Stimulated activated CD4-positive, alpha-beta T cell treated with anti-CD3 and anti-CD28 coated beads, Interleukin-2, amount 100 ng/mL, for 24 hours (primary cell): ENCODE data around the gene EYS.

Source experiments
- DNase-seq, 2 donors: peaks; one replicate each; pipeline ENCODE4 v3.0.0-alpha.2; 2020

Gene EYS

DNA sequence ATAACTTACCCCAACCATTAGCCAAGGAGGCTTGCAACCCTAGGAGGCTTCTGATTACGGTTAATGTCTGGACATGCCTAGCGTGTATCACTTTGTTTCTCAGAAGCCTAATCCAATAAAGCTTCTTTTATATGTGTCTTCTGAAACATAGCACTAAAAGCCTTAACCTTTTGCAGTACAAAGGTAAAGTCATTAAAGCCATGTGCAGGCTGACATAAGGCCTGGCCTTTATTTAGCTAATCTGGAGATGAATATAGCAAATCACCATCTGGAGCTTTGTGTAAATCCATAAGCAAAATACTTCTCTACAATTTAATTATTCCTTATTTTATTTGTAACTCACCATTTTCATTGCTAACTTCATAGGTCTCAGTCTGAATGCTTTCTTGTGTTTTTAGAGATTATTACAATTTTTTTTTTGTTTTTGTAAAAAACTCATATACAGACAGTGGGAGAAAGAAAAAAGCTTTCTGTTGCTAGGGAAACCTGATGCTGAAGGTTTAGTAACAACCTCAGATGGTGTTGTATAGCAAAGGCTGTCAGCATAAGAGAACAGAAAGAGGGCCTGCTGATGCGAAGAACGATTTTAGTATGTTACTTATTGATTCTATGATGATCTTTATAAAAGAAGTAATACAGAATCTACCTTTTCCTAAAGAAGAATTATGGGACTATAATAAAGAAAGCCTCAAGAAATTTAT lies at the start of gene EYS:
Gene EYS, minus strand, starts transcription at position 101 of the 701 bp plus-strand sequence. CDS start 211,816 bp downstream, outside the sequence.
- DNase-seq = no peak

DNA sequence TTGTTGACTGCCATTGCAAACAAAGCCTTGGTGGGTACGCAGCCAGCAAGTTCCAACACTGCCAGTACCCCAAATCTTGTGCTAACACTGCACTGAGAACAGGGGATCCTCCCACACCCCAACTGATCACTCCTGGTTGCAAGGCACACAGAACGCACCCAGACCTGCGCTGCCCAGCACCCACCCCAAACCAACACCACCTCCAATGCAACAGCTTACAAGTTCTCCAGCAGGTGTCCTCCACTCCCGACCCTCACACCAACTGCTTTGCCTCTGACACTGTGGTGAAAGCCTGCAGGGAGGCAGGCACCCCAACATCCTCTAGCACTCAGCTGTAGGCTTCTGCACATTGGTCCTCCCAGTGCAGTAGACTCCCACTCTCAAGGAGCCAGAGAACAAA lies 39.3 kb upstream of the EYS start:
- no peak for DNase-seq

DNA sequence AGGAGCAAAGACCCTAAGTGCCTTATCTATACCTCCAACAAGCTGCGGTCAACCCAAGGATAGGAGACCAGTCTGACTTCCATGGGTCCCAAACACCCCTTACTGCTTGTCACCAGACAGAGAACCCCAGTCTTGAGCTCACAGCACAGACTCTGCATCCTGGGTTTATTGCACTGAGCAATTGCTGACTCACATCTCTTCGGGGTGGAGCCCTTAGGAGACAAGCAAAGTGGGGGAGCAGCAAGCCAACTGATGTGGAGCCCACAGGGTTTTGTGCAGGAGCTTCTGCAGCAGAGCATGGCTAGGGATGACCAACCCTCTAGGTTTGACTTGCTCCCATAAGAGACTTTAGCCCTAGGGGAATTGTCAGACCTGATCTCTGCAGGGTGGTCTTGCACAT lies 38.6 kb upstream of the EYS start:
- DNase-seq = no peak

DNA sequence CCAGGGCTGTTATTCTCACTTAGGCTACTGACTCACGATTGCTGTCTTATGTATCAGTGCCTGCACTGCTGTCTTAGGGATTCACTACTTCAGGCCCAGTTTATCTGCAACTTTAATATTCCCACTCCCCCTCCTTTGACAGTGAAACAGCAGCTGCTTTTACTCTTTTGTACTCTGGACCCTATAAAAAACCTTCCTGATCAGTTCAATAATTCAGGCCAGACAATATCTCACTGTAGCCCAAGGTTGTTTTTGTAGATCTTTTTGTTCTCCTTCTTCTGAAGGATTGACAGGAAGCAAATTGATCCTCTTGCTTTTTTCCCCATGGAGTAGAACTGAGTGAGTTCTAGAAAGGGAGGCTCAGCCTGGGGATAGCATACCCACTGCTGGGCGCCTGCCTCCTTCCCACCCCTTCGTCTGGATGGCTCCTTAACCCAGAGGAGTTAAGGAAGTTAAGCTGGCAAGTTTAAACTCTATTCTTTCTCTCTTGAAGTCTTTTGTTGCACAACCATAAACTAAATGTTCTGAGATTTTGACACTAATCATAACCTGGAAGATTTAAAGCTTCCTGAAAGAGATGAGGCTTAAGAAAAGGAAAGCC lies 22.0 kb upstream of the EYS start:
- DNase-seq = no peak

DNA sequence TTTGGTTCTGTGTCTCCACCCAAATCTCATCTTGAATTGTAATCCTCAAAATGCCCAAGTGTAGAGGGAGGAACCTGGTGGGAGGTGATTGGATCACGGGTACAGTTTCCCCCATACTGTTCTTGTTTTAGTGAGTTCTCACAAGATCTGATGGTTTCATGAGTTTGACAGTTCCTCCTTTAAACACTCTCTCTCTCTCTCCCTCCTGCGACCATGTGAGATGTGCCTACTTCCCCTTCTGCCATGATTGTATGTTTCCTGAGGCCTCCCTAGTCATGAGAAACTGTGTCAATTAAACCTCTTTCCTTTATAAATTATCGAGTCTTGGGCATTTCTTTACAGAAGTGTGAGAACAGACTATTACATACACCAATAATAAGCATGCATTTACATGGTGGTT lies 12.1 kb upstream of the EYS start:
- no peak for DNase-seq

DNA sequence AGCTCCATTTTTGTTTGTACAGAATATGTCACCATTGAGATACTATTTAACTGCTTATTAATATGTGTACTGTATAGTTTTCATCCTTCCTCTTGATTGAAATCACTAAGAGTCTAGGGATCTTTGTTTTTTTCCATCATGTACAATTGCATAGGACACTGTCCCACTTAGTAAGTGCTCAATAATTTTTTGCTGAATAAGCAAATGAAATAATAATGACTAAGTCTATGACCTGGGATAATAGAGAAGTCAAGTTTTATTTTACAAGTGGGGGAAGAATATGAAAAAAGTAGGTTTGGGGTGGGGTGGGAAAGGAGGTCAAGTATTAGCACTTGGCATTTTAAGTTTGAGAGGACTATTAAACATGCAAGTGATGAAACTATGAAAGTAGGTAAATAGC lies 4.5 kb upstream of the EYS start:
- DNase-seq = no peak

DNA sequence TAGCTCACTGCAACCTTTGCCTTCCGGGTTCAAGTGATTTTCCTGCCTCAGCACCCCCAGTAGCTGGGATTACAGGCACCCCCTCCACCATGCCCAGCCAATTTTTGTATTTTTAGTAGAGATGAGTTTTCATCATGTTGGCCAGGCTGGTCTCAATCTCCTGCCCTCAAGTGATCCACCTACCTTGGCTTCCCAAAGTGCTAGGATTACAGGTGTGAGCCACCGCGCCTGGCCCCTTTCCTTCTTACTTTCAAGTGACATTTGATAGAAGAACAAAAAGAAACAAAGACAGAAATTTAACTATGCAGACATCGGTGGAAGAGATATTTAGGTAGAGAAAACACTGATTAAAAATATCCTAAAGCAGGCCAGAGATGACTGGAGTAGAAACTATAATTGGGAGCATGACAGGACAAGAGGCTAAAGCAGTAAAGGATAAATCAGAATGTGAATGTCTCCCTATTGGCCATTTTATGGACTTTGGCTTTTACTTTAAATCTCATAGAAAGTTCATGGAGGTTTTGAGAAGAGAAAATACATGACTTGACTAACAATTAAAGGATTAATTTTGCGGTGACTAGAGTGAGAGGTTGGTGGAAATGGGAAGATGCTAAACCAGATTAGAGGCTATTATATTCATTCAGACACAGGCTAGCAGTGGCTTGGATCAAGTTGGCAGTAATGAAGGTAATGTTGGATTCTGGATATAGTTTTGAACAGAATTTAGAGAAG lies 2.2 kb upstream of the EYS start:
- no peak for DNase-seq

DNA sequence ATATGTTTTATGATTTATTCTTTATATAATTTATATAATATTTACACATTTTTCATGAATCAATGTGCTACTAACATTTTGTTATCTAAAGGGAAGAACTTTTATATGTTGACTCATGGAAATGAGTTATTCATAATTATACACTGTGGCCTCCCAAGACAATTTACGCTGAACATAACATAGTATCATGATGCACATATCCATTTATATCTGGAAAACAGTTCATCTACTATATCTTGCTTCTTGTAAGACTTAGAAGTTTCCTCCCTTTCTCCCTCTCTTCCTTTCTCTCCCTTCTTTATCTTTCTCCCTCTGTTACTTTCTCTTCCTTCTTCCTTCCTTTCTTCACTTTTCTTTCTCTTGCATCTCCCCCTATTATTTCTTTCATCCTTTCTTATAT lies 1.1 kb upstream of the EYS start:
- DNase-seq = no peak

DNA sequence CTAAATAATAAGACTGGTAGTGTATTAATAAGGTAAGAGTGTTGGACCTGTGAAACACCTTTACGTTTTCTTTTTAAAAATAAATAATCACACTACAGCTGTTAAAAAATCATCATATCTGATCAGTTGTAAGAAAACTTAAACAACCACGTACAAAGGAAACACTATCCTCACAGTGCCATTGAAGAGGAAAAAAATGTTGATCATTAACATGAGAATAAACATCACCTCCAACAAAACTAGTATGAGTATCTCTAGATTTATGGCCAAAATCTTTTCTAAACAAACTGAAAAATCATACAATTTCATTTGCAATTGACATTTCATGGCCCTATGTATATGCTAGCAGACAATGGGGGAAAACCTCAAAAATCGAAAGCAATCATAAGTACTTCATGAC lies 590 bp downstream of the EYS start:
- DNase-seq = no peak

DNA sequence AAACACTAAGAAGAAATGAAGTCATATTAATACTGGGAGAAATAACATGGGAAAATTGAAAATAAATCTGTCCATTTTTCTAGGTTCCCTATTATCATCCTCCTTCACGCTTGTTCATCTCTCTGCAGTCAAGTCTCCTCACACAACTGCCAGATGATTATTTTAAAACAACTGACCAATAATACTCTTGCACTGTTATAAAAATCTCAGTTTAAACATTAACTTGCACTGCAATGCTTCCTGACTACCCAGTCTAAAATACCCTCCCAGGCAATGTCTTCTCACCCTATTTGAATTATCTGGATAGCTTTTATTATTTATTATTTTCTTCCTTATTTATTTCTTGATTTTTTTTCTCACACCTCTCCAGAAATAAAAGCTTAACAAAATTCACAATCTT lies 5.7 kb downstream of the EYS start:
- no peak for DNase-seq

DNA sequence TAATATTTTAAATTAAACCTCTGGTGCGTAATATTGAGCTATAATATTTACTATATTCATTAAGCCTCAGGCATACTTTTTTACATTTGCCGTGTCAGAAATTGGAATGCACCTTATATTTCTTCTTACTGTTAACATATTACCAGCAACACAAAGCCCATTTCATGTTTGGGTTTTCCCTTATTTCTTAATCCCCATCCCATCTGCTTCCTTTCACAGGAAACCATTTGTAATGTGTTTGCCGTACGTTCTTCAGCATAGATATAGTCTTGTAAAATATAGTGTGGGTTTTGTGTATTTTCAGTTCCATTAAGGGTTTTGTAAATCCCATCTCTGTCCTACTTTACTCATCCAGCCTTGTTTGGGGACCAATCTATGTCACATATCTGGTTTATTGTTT lies 6.5 kb downstream of the EYS start:
- no peak for DNase-seq

DNA sequence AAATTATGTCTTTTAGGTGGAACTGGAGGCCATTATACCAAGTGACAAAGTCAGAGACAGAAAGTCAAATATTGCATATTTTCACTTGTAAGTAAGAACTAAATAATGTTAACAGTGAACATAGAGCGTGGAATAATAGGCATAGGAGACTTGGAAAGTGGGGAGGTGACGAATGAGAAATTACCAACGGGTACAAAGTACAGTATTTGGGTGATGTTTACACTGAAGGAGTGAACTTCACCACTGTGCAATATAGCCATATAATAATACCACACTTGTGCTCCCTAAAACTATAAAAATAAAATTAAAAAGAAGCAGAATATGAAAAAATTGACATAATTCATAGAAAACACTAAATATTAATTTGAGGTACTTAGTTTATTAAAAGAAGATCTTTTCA lies 14.9 kb downstream of the EYS start:
- no peak for DNase-seq

DNA sequence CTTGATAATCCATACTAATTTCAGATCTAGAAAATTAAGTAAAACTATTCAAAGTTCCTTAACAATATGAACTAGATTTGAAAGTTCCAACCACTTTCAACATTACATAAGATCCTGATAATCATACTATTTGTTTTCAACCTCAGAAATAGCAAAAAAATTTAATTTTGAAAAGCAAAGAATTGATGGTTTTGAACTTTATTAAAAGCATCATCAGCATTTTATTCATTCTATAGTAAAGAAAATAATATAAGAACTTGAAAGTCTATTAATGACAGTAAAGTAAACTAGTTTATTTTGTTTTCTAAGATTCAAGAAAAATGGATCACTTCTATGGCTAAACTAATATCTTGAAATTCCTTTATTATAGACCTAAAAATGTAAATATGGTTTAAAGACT lies 26.8 kb downstream of the EYS start:
- no peak for DNase-seq

DNA sequence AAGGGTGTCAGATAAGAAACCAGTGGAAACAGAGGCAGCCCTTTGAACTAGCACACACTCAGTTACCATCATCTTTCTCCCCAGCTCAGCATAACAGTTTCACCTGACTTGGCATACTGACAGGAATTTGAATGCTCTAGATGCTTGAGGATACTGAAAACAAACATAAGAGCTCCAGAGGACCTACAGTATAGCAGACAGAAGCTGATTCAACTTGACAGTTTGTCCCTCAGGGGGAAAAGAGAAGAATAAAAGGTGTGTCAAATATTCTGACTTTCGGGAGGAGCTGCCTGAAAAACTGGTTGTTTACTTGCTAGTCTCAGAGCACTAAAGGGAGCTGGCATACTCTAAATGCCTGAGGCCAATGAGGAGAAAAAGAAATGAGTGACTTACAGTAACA lies 35.1 kb downstream of the EYS start:
- no peak for DNase-seq

DNA sequence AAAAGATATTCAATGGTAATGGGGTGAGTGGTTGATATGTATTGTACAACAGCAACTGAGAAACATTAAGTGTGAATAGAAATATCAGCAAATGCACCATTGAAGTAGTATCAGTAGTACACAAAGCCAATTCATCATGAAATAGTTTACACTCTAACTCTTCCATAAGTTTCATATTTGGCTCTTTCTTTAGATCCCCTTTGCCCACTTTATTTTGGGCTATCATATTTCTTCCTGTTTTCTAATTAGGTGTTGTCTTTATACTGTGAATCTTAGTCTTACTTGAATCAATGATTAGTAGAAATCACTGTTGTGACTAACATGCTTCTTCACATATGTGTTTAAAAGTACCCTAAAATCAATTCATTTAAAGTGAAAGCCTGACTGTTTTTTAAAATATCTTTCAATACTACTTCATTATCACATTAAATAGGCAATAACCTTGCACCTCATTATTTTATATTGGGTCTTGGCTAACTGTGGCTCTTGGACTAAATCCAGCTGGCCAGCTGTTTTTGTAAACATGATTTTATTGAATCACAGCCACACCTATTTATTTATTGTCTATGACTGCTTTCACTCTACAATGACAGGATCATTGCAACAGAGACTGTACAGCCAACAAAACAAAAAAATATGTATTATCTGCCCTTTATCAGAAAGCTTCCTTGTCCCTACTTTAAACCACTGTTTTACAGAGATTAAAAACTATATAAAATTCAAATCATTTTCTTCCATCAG lies 38.9 kb downstream of the EYS start:
- no peak for DNase-seq

DNA sequence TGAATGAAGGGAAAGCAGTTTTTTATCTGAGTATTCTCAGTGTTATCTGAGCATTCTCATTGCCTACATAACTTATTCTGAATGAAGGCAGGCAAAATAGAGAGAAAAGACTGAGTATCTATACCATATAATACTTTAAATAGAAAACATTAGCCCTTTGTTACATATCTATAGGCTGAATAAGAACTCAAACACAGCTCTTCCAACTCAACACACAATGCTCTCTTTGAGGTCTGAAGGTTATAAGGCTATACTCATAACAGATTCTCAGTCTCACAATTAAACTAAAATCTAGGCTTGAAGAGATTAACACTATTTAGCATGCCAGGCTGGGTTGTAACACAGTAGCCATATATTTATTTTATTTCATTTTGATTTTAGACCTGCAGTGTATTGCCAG lies 56.9 kb downstream of the EYS start:
- DNase-seq = no peak

DNA sequence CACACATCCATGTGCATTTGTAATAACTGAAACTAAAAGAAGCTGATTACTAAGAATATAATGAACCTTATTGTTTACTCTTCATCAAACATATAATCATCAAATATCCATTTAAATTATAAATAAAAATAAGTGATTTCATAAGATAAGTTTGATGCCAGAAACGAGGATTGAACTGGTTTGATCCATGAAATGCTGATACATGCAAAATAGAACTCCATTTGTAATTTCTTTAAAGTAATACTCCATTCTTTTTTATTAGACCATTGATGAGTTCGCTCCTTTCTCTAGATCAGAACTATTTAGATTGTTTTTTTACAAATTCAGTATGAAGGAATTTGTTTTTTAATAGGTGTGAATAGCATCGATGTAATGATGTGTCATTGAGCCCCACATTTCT lies 57.6 kb downstream of the EYS start:
- no peak for DNase-seq

DNA sequence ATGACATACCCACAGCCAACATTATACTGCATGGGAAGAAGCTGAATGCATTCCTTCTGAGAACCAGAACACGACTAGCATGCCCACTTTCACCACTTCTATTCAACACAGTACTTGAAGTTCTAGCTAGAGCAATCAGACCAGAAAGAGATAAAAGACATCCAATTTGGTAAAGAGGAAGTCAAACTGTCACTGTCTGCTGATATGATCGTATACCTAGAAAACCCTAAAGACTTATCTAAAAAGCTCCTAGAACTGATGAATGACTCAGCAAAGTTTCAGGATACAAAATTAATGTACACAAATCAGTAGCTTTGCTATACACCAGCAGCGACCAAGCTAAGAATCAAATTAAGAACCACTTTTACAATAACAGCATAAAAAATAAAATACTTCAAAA lies 60.5 kb downstream of the EYS start:
- DNase-seq = no peak

DNA sequence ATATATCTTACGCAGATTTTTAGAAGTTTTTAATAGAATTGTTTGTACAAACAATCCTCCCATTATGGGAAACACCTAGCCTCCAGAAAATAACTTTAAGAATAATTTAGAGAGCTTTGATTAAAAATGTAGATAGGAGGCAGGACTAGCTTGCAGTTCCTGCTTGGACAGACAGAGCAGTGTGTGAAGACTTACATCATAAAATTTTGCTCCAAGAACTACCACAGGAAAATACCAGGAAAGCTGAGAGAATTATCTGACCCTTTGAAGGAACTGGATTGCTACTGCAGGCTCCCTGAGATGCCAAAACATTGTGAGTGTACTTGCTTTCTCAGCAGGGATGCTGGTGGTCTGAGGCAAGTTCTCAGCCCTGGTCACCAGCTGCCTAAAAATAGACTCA lies 64.2 kb downstream of the EYS start:
- DNase-seq = no peak

DNA sequence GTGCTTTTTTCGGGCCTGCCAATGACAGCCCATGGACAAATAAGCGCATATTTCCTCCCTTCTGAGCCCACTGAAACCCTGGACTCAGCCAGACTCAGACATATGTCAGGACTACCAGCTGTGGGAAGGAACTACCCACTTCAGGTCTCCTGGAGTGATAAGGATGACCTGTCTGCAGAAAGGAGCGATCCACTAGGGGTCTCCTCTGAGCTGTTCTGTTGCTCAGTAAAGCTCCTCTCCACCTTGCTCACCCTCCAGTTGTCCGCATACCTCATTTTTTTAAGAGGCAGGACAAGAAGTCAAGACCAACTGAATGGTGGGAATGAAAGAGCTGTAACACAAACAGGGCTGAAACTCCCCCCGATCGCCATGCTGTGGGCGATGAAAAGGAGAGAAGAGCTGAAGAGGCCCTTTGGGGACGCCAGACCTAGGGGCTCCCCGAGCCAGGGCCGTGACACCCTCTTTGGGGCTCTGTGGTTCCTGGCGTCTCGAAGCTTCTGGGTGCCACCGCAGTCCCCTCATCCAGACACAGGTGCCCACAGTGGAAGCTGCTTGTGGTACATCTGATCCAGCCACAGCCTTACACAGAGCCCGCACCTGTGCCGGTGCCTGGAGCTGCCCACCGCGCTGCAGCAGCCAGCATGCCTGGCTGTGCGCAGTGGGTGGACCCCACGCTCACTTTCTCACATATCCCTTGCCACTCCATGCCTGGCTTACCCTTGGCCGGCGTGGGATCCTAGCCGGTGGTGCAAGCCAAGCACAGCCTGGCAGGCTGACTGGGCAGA lies 68.8 kb downstream of the EYS start:
- DNase-seq = no peak

DNA sequence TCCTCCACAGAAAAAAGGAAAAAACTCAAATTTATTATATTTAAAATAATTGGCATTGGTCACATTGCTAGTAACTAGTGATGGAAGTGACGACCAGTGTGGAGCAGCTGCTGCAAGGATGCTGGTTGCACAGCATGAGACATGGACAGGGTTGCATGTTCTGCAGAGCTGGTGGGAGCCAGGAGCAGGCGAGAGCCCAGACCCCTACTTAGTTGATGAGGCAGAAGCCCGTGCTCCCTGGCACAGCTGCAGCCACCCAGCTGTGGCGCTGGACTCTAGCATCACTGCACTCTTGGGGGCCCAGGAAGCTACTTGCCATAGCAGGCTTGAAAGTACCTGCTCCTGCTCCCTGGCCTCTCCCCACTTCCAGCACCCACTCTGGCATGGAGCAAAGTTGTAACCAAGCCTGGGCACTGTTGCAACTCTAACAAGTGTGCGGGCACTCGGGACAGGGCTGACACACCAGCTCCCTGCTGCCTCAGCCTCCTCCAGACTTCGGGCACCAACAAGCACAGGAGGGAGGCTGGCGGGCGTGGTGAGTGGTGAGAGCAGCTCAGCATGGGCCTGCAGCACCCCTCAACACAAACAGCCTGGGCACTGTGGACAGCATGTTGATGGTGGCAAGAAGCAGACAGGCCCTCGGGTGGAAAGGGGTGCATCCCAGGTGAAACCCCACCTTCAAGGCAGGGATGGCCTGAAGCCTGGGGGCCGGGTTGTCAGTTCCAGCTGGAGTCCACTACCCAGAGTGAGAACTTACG lies 69.6 kb downstream of the EYS start:
- no peak for DNase-seq

DNA sequence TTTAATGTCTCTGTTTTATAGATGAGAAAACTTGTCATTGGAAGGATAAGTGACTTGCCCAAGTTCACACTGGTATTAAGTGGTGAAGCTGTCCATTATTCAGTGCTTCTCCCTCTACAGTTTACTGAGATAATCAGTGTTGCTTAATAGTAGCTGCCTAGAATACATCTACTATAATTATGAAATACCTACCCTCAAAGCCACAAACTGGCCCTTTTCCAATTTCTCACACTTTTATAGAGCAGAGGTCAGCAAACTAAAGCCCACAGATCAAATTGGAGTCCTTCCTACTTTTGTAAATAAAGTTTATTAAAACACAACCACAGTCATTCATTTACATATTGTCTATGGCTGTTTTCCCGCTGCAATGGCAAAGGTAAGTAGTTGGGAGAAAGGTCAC lies 73.5 kb downstream of the EYS start:
- no peak for DNase-seq
